RWPE2 (cell line): ENCODE results near the gene SEPTIN1.

Source experiments
- ATAC-seq: fragments of 200-7000 bp; cut with Tn5 transposase; 3 replicates; pipeline ENCODE4 v1.9.1; 2021; ENCODE audit warnings: low read depth
- DNase-seq: peaks from one replicate; pipeline ENCODE4 v3.0.0-alpha.2; 2020; ENCODE audit warnings: low spot score
- H3K27ac ChIP-seq: fragments of 450-650 bp; 2 replicates; pipeline ENCODE4 v1.5.1; 2017; ENCODE audit warnings: mild to moderate bottlenecking; ENCODE audit not compliant: poor library complexity, severe bottlenecking
- H3K27me3 ChIP-seq: fragments of 250-450 bp; sonication (Bioruptor Pico); 2 replicates; pipeline ENCODE4 v1.5.1; 2021; ENCODE audit warnings: mild to moderate bottlenecking, moderate library complexity; ENCODE audit not compliant: insufficient read depth, poor library complexity, severe bottlenecking
- H3K36me3 ChIP-seq: fragments of 250-450 bp; sonication (Bioruptor Pico); 2 replicates; pipeline ENCODE4 v1.5.1; 2020; ENCODE audit warnings: low read depth, mild to moderate bottlenecking, moderate library complexity
- H3K4me1 ChIP-seq: fragments of 250-450 bp; sonication (Bioruptor Pico); 2 replicates; pipeline ENCODE4 v1.5.1; 2021; ENCODE audit warnings: mild to moderate bottlenecking, moderate library complexity; ENCODE audit not compliant: insufficient read depth, poor library complexity, severe bottlenecking
- H3K4me3 ChIP-seq: fragments of 250-450 bp; sonication (Bioruptor Pico); 2 replicates; pipeline ENCODE4 v1.5.1; 2021; ENCODE audit warnings: mild to moderate bottlenecking, moderate library complexity; ENCODE audit not compliant: severe bottlenecking
- H3K9me3 ChIP-seq: fragments of 250-450 bp; sonication (Bioruptor Pico); 2 replicates; pipeline ENCODE4 v1.5.1; 2021; ENCODE audit warnings: mild to moderate bottlenecking, moderate library complexity; ENCODE audit not compliant: severe bottlenecking
- CTCF ChIP-seq: fragments of 450-650 bp; IDR thresholded peaks from one replicate; pipeline ENCODE4 v1.5.1; 2017; ENCODE audit warnings: mild to moderate bottlenecking, moderate library complexity; ENCODE audit not compliant: poor library complexity, severe bottlenecking

Gene SEPTIN1

GRCh38 chr16:30368792-30369090, 13.6 kb downstream of the SEPTIN1 start:
- DNase-seq, result no peak
- H3K4me3 ChIP-seq, result peak overlapping the region; percentile 92

GRCh38 chr16:30368122-30368791, 14.1 kb downstream of the SEPTIN1 start:
- no peak for TF ChIP-seq CTCF
- no peak for DNase-seq
- peak overlapping the region; percentile 92 for H3K4me3 ChIP-seq
- peaks cover 46% of the 10 kb centered on the region for H3K36me3 ChIP-seq
- H3K27ac ChIP-seq, result peak overlapping the region; percentile 70
- H3K9me3 ChIP-seq, result no peaks in the 10 kb centered on the region
- no peaks in the 10 kb centered on the region for H3K27me3 ChIP-seq
- no peaks in the 10 kb centered on the region for H3K4me1 ChIP-seq
- peak; percentile 14; the same call in 1 of the 3 replicates for ATAC-seq

More at GRCh38 chr16:30368792-30369090, 13.6 kb downstream of the SEPTIN1 start:
- no peaks in the 10 kb centered on the region for H3K27me3 ChIP-seq
- H3K27ac ChIP-seq, result peak overlapping the region; percentile 70
- no peaks in the 10 kb centered on the region for H3K9me3 ChIP-seq
- no peaks in the 10 kb centered on the region for H3K4me1 ChIP-seq
- H3K36me3 ChIP-seq, result peaks cover 41% of the 10 kb centered on the region
- no peak for TF ChIP-seq CTCF
- no peak for ATAC-seq

- H3K27me3 ChIP-seq, result no peaks in the 10 kb centered on the region
- peak overlapping the region; percentile 92 for H3K4me3 ChIP-seq
- H3K4me1 ChIP-seq, result no peaks in the 10 kb centered on the region
- no peak for DNase-seq
- H3K9me3 ChIP-seq, result no peaks in the 10 kb centered on the region
- no peak for TF ChIP-seq CTCF
- H3K27ac ChIP-seq, result peak overlapping the region; percentile 70
- H3K36me3 ChIP-seq, result peaks cover 54% of the 10 kb centered on the region
- ATAC-seq, result no peak
These were observed 14.9 kb downstream of the SEPTIN1 start for GRCh38 chr16:30367349-30368009.

GRCh38 chr16:30366511-30366910, 15.8 kb downstream of the SEPTIN1 start:
- Histone ChIP-seq H3K4me3 (no peak overlapping the region), H3K27ac (no peak overlapping the region), H3K4me1 (no peaks in the 10 kb centered on the region), H3K27me3 (no peaks in the 10 kb centered on the region), H3K9me3 (no peaks in the 10 kb centered on the region), H3K36me3 (peaks cover 60% of the 10 kb centered on the region)
- DNase-seq, result no peak
- ATAC-seq, result no peak
- TF ChIP-seq CTCF, result no peak

GRCh38 chr16:30365200-30365599, 17.2 kb downstream of the SEPTIN1 start:
- no peak for DNase-seq
- no peak for ATAC-seq
- no peak for TF ChIP-seq CTCF
- Histone ChIP-seq H3K9me3 (no peaks in the 10 kb centered on the region), H3K27me3 (no peaks in the 10 kb centered on the region), H3K4me3 (no peak overlapping the region), H3K4me1 (no peaks in the 10 kb centered on the region), H3K27ac (no peak overlapping the region), H3K36me3 (peaks cover 60% of the 10 kb centered on the region)
